WTC11 (cell line): ENCODE measurements around the gene STX19.

Source experiments
- CBFB ChIP-seq: sonication (generic); formaldehyde crosslinking; IDR thresholded peaks from 2 replicates; pipeline ENCODE4 v1.8.1; 2022; ENCODE audit warnings: mild to moderate bottlenecking, low read depth, missing genetic modification reagents
- FOXJ3 ChIP-seq: sonication (generic); formaldehyde crosslinking; IDR thresholded peaks from 2 replicates; pipeline ENCODE4 v1.9.0; 2021; ENCODE audit warnings: missing genetic modification reagents, mild to moderate bottlenecking, borderline replicate concordance
- JUN ChIP-seq: sonication (generic); formaldehyde crosslinking; IDR thresholded peaks from 2 replicates; pipeline ENCODE4 v1.8.0; 2023; ENCODE audit warnings: mild to moderate bottlenecking, missing genetic modification reagents
- MAX ChIP-seq: sonication (generic); formaldehyde crosslinking; IDR thresholded peaks from 2 replicates; pipeline ENCODE4 v1.8.0; 2022; ENCODE audit warnings: mild to moderate bottlenecking, missing genetic modification reagents
- PRRX2 ChIP-seq: fragments of 250-450 bp; sonication (Bioruptor Pico); IDR thresholded peaks from 2 replicates; pipeline ENCODE4 v1.8.0; 2021; ENCODE audit warnings: mild to moderate bottlenecking
- SMAD3 ChIP-seq: sonication (generic); formaldehyde crosslinking; IDR thresholded peaks from 2 replicates; pipeline ENCODE4 v1.8.0; 2022; ENCODE audit warnings: missing genetic modification reagents, mild to moderate bottlenecking, borderline replicate concordance
- STAT6 ChIP-seq: sonication (generic); formaldehyde crosslinking; conservative IDR thresholded peaks from 2 replicates; pipeline ENCODE4 v1.8.1; 2023; ENCODE audit warnings: mild to moderate bottlenecking, low read depth, missing genetic modification reagents, moderate library complexity
- ZNF425 ChIP-seq: fragments of 250-450 bp; sonication (Bioruptor Pico); conservative IDR thresholded peaks from 2 replicates; pipeline ENCODE4 v1.9.0; 2021; ENCODE audit warnings: mild to moderate bottlenecking
- TF ChIP-seq, protein P1 (sequence below): fragments of 200-600 bp; IDR thresholded peaks from 2 replicates; pipeline ENCODE4 v1.8.0; 2022; ENCODE audit warnings: antibody characterized with exemption
- TF ChIP-seq, protein P2 (sequence below): sonication (generic); formaldehyde crosslinking; IDR thresholded peaks from 2 replicates; pipeline ENCODE4 v1.8.1; 2023; ENCODE audit warnings: mild to moderate bottlenecking, missing genetic modification reagents, moderate library complexity

DNA sequence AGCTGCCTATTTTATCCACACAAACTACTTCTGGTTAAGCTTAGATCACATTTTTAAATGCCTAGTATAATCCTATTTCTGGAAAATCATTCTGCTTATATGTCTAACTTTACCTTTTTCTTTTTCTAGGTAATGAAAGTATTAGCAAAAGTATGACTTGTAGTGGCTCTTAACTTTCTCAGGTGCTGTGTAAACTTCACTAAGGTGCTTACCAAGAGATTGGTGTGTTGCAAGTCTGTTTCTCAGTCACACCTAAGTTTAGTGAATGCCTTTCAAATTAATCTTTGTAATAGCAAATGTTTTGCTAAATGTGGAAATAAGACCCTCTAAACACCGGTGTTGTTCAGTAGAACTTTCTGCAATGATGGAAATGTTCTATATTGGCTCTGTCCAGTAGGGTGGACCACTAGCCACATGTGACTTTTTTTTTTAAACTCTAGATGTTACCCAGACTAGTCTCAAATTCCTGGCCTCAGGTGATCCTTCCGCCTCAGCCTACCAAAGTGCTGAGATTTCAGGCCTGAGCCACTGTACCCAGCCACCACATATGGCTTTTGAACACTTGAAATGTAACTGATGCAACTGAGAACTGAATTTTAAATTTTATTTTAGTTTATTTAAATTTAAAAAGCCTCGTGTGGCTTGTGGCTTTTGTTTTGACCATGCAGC lies 26.4 kb downstream of the STX19 start:
- TF ChIP-seq, protein P1, sequence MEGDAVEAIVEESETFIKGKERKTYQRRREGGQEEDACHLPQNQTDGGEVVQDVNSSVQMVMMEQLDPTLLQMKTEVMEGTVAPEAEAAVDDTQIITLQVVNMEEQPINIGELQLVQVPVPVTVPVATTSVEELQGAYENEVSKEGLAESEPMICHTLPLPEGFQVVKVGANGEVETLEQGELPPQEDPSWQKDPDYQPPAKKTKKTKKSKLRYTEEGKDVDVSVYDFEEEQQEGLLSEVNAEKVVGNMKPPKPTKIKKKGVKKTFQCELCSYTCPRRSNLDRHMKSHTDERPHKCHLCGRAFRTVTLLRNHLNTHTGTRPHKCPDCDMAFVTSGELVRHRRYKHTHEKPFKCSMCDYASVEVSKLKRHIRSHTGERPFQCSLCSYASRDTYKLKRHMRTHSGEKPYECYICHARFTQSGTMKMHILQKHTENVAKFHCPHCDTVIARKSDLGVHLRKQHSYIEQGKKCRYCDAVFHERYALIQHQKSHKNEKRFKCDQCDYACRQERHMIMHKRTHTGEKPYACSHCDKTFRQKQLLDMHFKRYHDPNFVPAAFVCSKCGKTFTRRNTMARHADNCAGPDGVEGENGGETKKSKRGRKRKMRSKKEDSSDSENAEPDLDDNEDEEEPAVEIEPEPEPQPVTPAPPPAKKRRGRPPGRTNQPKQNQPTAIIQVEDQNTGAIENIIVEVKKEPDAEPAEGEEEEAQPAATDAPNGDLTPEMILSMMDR, result no peak
- TF ChIP-seq, protein P2, sequence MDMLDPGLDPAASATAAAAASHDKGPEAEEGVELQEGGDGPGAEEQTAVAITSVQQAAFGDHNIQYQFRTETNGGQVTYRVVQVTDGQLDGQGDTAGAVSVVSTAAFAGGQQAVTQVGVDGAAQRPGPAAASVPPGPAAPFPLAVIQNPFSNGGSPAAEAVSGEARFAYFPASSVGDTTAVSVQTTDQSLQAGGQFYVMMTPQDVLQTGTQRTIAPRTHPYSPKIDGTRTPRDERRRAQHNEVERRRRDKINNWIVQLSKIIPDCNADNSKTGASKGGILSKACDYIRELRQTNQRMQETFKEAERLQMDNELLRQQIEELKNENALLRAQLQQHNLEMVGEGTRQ (CRISPR knock-in tag), result no peak
- no peak for TF ChIP-seq MAX (CRISPR knock-in tag)
- TF ChIP-seq PRRX2 (CRISPR knock-in tag), result no peak
- no peak for TF ChIP-seq FOXJ3 (CRISPR knock-in tag)
- TF ChIP-seq SMAD3 (CRISPR knock-in tag), result no peak
- no peak for TF ChIP-seq ZNF425 (CRISPR knock-in tag)
- TF ChIP-seq CBFB (CRISPR knock-in tag), result no peak
- TF ChIP-seq STAT6, result no peak
- no peak for TF ChIP-seq JUN (CRISPR knock-in tag)
